GM23338 (cell line): ENCODE data around the gene CD109. TPM values are rescaled to one million over a fixed set of nuclear protein-coding genes. Genes with fewer than 3 reads are reported as not detected.

Experiments
- ATAC-seq: fragments of 200-7000 bp; cut with Tn5 transposase; 3 replicates; pipeline ENCODE4 v1.9.1; 2020
- DNase-seq: peaks from one replicate; pipeline ENCODE4 v3.0.0-alpha.2; 2015; ENCODE audit warnings: low spot score
- H2AFZ ChIP-seq: fragments of 200-600 bp; sonication (generic); 2 replicates; pipeline ENCODE4 v1.8.0; 2016; ENCODE audit warnings: antibody characterized with exemption, mild to moderate bottlenecking, moderate library complexity
- H3F3A ChIP-seq: fragments of 200-600 bp; sonication (generic); replicated peaks from 2 replicates; pipeline ENCODE4 v1.8.0; 2017; ENCODE audit warnings: antibody characterized with exemption, mixed run types, low read depth
- H3K27ac ChIP-seq: fragments of 200-600 bp; sonication (generic); 2 replicates; pipeline ENCODE4 v1.6.1; 2016; ENCODE audit warnings: low read depth
- H3K27me3 ChIP-seq: fragments of 200-600 bp; sonication (generic); 2 replicates; pipeline ENCODE4 v1.8.0; 2016; ENCODE audit warnings: mild to moderate bottlenecking, mixed run types, moderate library complexity; ENCODE audit not compliant: insufficient read depth
- H3K36me3 ChIP-seq: fragments of 200-600 bp; sonication (generic); 2 replicates; pipeline ENCODE4 v1.8.0; 2016; ENCODE audit warnings: mild to moderate bottlenecking; ENCODE audit not compliant: insufficient read depth
- H3K4me1 ChIP-seq: fragments of 200-600 bp; sonication (generic); 2 replicates; pipeline ENCODE4 v1.8.0; 2016; ENCODE audit warnings: mild to moderate bottlenecking, moderate library complexity; ENCODE audit not compliant: insufficient read depth
- H3K4me2 ChIP-seq: fragments of 200-600 bp; sonication (generic); 2 replicates; pipeline ENCODE4 v1.7.1; 2017; ENCODE audit warnings: mixed run types
- H3K4me3 ChIP-seq: fragments of 200-600 bp; sonication (generic); 2 replicates; pipeline ENCODE4 v1.6.1; 2016; ENCODE audit warnings: mixed run types
- H3K79me2 ChIP-seq: fragments of 200-600 bp; sonication (generic); replicated peaks from 2 replicates; pipeline ENCODE4 v1.8.0; 2017; ENCODE audit warnings: mild to moderate bottlenecking; ENCODE audit not compliant: insufficient read depth
- H3K9me2 ChIP-seq: fragments of 200-600 bp; sonication (generic); 2 replicates; pipeline ENCODE4 v1.8.0; 2017; ENCODE audit not compliant: insufficient read depth
- H4K20me1 ChIP-seq: fragments of 200-600 bp; sonication (generic); replicated peaks from 2 replicates; pipeline ENCODE4 v1.8.0; 2017; ENCODE audit warnings: mild to moderate bottlenecking; ENCODE audit not compliant: insufficient read depth
- H3K27ac Mint-ChIP-seq: 2 replicates; pipeline ENCODE4 v1.8.0; 2020; ENCODE audit warnings: inconsistent platforms, mild to moderate bottlenecking, moderate library complexity, mixed read lengths
- H3K27me3 Mint-ChIP-seq: 3 replicates; pipeline ENCODE4 v1.8.0; 2022; ENCODE audit warnings: low read depth, mild to moderate bottlenecking, moderate library complexity, mixed read lengths, inconsistent platforms; ENCODE audit not compliant: insufficient read depth, poor library complexity
- H3K36me3 Mint-ChIP-seq: 3 replicates; pipeline ENCODE4 v1.8.0; 2021; ENCODE audit warnings: low read depth, mild to moderate bottlenecking, inconsistent platforms, moderate library complexity, mixed read lengths
- H3K4me1 Mint-ChIP-seq: 3 replicates; pipeline ENCODE4 v1.8.0; 2020; ENCODE audit warnings: mild to moderate bottlenecking, inconsistent platforms, mixed read lengths
- H3K4me3 Mint-ChIP-seq: 3 replicates; pipeline ENCODE4 v1.8.0; 2021; ENCODE audit warnings: moderate library complexity, mild to moderate bottlenecking, inconsistent platforms, mixed read lengths
- H3K9me3 Mint-ChIP-seq: 3 replicates; pipeline ENCODE4 v1.8.0; 2020; ENCODE audit warnings: moderate library complexity, mild to moderate bottlenecking, inconsistent platforms, mixed read lengths
- CREB1 ChIP-seq: fragments of 250-450 bp; sonication (Bioruptor Pico); IDR thresholded peaks from 2 replicates; pipeline ENCODE4 v1.5.0; 2020; ENCODE audit warnings: low read depth, mild to moderate bottlenecking, moderate library complexity
- ETS1 ChIP-seq: IDR thresholded peaks from 2 replicates; pipeline ENCODE4 v1.6.1; 2016; ENCODE audit warnings: antibody characterized with exemption
- EZH2 ChIP-seq: fragments of 200-600 bp; sonication (generic); IDR thresholded peaks from one replicate; pipeline ENCODE4 v1.8.0; 2017; ENCODE audit warnings: antibody characterized with exemption, mild to moderate bottlenecking, low read depth; ENCODE audit not compliant: unreplicated experiment
- EZH2phosphoT487 ChIP-seq: fragments of 200-600 bp; sonication (generic); IDR thresholded peaks from one replicate; pipeline ENCODE4 v1.8.1; 2018; ENCODE audit warnings: antibody characterized with exemption; ENCODE audit not compliant: unreplicated experiment
- JUNB ChIP-seq: IDR thresholded peaks from one replicate; pipeline ENCODE4 v1.6.1; 2016; ENCODE audit warnings: antibody characterized with exemption; ENCODE audit not compliant: unreplicated experiment
- NANOG ChIP-seq: IDR thresholded peaks from 2 replicates; pipeline ENCODE4 v1.6.1; 2016; ENCODE audit warnings: antibody characterized with exemption, borderline replicate concordance
- POLR2AphosphoS5 ChIP-seq: IDR thresholded peaks from 2 replicates; pipeline ENCODE4 v1.6.1; 2016; ENCODE audit warnings: antibody characterized with exemption, low read depth
- REST ChIP-seq: IDR thresholded peaks from one replicate; pipeline ENCODE4 v1.6.1; 2018; ENCODE audit warnings: antibody characterized with exemption; ENCODE audit not compliant: unreplicated experiment
- STAT1 ChIP-seq: IDR thresholded peaks from one replicate; pipeline ENCODE4 v1.6.1; 2016; ENCODE audit warnings: antibody characterized with exemption; ENCODE audit not compliant: unreplicated experiment
- ZNF114 ChIP-seq: fragments of 250-450 bp; sonication (Bioruptor Pico); IDR thresholded peaks from 2 replicates; pipeline ENCODE4 v1.5.0; 2020; ENCODE audit warnings: mild to moderate bottlenecking, moderate library complexity
- ZNF331 ChIP-seq: fragments of 250-450 bp; sonication (Bioruptor Pico); IDR thresholded peaks from 2 replicates; pipeline ENCODE4 v1.5.0; 2020; ENCODE audit warnings: low read depth, mild to moderate bottlenecking, moderate library complexity
- polyA plus RNA-seq: library from polyadenylated mRNA; unstranded; fragments of >200 nt; fragmentation: Nextera tagmentation; extraction: Ambion mirVana; gene quantifications from 2 replicates; pipeline ENCODE4 v1.2.1, GENCODE V29; 2016
- total RNA-seq: library from RNA; depleted of rRNA; stranded (reverse); fragments of >200 nt; shearing (Covaris generic); gene quantifications from 2 replicates; pipeline ENCODE4 v1.2.3, GENCODE V29; 2014

The CD109 gene
- total and polyA plus RNA-seq, 2 experiments from 2014 or later = 1.1 to 5.3 TPM

- no peak overlapping the region for H3K4me3 Mint-ChIP-seq
Observed at GRCh38 chr6:73860303-73860702, 164.3 kb downstream of the CD109 start.

GRCh38 chr6:73866305-73866704, 170.3 kb downstream of the CD109 start:
- Histone ChIP-seq H3K4me3 (no peak overlapping the region), H3K4me1 (no peaks in the 10 kb centered on the region), H3K27ac (no peak overlapping the region), H2AFZ (peak overlapping the region; percentile 19; the same call in 1 of the 2 replicates), H4K20me1 (no peaks in the 10 kb centered on the region), H3K9me2 (no peaks in the 10 kb centered on the region), H3F3A (no peaks in the 10 kb centered on the region), H3K4me2 (no peak overlapping the region), H3K27me3 (no peaks in the 10 kb centered on the region), H3K36me3 (no peaks in the 10 kb centered on the region), H3K79me2 (no peaks in the 10 kb centered on the region)
- Mint-ChIP-seq H3K4me3 (no peak overlapping the region), H3K4me1 (no peaks in the 10 kb centered on the region), H3K9me3 (no peaks in the 10 kb centered on the region), H3K27ac (0 out of 2 replicates have a peak overlapping the region, but pooled peaks have one; percentile 26), H3K36me3 (no peaks in the 10 kb centered on the region), H3K27me3 (no peaks in the 10 kb centered on the region)
- no peak for ATAC-seq
- no peak for DNase-seq
- TF ChIP-seq NANOG (no peak), ZNF114 (CRISPR knock-in tag) (no peak), POLR2AphosphoS5 (no peak), EZH2phosphoT487 (no peak), STAT1 (no peak), CREB1 (no peak), JUNB (no peak), ETS1 (no peak), ZNF331 (CRISPR knock-in tag) (no peak), EZH2 (no peak)

More at GRCh38 chr6:73860303-73860702, 164.3 kb downstream of the CD109 start:
- H3K4me1 ChIP-seq = no peaks in the 10 kb centered on the region
- no peak for DNase-seq
- no peaks in the 10 kb centered on the region for H3K9me2 ChIP-seq
- no peak overlapping the region for H2AFZ ChIP-seq
- no peak overlapping the region for H3K27ac Mint-ChIP-seq
- no peaks in the 10 kb centered on the region for H3K27me3 ChIP-seq
- H4K20me1 ChIP-seq = no peaks in the 10 kb centered on the region
- TF ChIP-seq EZH2 = no peak
- TF ChIP-seq REST = no peak
- no peak for TF ChIP-seq ETS1
- no peak for ATAC-seq
- no peak overlapping the region for H3K27ac ChIP-seq
- no peaks in the 10 kb centered on the region for H3K79me2 ChIP-seq
- H3K27me3 Mint-ChIP-seq = no peaks in the 10 kb centered on the region
- H3K9me3 Mint-ChIP-seq = no peaks in the 10 kb centered on the region
- H3K4me3 ChIP-seq = no peak overlapping the region
- no peaks in the 10 kb centered on the region for H3F3A ChIP-seq
- no peaks in the 10 kb centered on the region for H3K36me3 ChIP-seq
- H3K4me2 ChIP-seq = no peak overlapping the region
- H3K4me1 Mint-ChIP-seq = no peaks in the 10 kb centered on the region
- no peaks in the 10 kb centered on the region for H3K36me3 Mint-ChIP-seq
